Suprapubic skin (tissue), 4 donors: Measurements from ENCODE around the gene COA8. TPM values are rescaled to one million over a fixed set of nuclear protein-coding genes. Genes with fewer than 3 reads are reported as not detected.

ENCODE experiments used
- DNase-seq, 2 donors: peaks; one replicate each; pipeline ENCODE4 v3.0.0-alpha.2; 2019; ENCODE audit warnings: low spot score in 2 of 2
- H3K27ac ChIP-seq: fragments of 200-600 bp; sonication (generic); one replicate; pipeline ENCODE4 v1.5.1; 2019
- H3K27me3 ChIP-seq: fragments of 200-600 bp; sonication (generic); one replicate; pipeline ENCODE4 v1.5.1; 2019
- H3K36me3 ChIP-seq: fragments of 200-600 bp; sonication (generic); one replicate; pipeline ENCODE4 v1.5.1; 2019
- H3K4me1 ChIP-seq: fragments of 200-600 bp; sonication (generic); one replicate; pipeline ENCODE4 v1.5.1; 2019
- H3K4me3 ChIP-seq: fragments of 200-600 bp; sonication (generic); one replicate; pipeline ENCODE4 v1.5.1; 2019; ENCODE audit warnings: mild to moderate bottlenecking
- H3K9me3 ChIP-seq: fragments of 200-600 bp; sonication (generic); one replicate; pipeline ENCODE4 v1.5.1; 2019
- EP300 ChIP-seq: sonication (generic); formaldehyde crosslinking; IDR thresholded peaks from one replicate; pipeline ENCODE4 v1.6.1; 2017; ENCODE audit warnings: antibody characterized with exemption
- POLR2A ChIP-seq, 2 donors: fragments of 450-650 bp; IDR thresholded peaks; one replicate each; pipeline ENCODE4 v1.6.1; 2017; ENCODE audit warnings: antibody characterized with exemption in 2 of 2, mild to moderate bottlenecking in 2 of 2, moderate library complexity in 2 of 2
- POLR2AphosphoS5 ChIP-seq, 3 donors: sonication (generic); formaldehyde crosslinking; IDR thresholded peaks; one replicate each; pipeline ENCODE4 v1.6.1; 2017; ENCODE audit warnings: antibody characterized with exemption in 3 of 3
- WGBS: methylation state at CpG from one replicate; pipeline ENCODE4 v1.1.5; 2018; 5-methylcytosine and 5-hydroxymethylcytosine counted together
- total RNA-seq, 4 donors: library from RNA; depleted of rRNA; stranded (reverse); fragments of >200 nt; gene quantifications; one replicate each; pipeline ENCODE4 v1.1.0, GENCODE V29; 2016
- TF ChIP-seq, protein P1 (sequence below), 2 donors: fragments of 200-600 bp in 1 of 2; fragments of 450-650 bp in 1 of 2; sonication (generic) in 1 of 2; IDR thresholded peaks; one replicate each; pipeline ENCODE4 v1.5.1; 2016 to 2019; ENCODE audit warnings: antibody characterized with exemption in 2 of 2, mild to moderate bottlenecking in 1 of 2, moderate library complexity in 1 of 2

COA8 gene
- total RNA-seq, 4 donors from 2014 or later = 17.1 to 30.3 (median 21.9) TPM

DNA sequence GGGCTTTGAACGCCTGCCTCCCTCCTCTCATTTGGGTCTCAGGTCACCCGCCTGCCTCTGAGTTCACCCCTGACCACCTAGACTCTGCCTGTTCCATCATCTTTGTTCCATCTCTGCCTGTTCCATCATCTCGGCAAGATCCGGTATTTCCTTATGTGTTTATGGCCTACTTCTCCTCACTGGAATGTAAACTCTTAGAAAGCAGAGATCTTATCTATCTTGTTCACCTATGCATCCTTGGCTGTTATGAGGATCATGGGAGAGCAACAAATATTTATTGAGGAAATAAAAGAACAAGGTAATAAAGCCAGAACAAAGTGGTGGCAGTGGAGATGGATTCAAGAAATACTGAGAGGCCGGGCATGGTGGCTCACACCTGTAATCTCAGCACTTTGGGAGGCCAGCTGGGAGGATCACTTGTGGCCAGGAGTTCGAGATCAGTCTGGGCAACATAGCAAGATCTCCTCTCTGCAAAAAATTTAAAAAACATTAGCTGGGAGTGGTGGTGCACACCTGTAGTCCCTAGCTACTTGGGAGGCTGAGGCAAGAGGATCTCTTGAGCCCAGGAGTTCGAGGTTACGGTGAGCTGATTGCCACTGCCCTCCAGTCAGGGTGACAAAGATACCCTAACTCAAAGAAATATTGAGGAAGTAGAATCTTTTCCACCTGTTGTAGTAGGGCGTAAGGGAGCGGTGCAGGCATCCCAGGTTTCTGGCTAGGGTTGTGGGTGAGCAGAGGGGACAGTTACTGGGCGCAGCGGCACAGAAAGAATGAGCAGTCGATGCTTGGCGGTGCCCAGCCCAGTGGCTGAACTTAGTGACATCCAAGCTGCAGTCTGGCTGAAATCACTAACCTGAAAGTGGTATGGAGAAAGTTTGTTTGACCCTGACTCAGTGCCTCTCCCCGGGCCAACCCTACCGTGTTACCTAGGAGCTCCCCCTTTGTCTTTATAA, 64.6 kb downstream of the COA8 start:
- WGBS = 80% methylated on average over 16 of the region's 16 CpGs
- DNase-seq = no peak
- peaks cover 55% of the 10 kb centered on the region for H3K4me1 ChIP-seq

DNA sequence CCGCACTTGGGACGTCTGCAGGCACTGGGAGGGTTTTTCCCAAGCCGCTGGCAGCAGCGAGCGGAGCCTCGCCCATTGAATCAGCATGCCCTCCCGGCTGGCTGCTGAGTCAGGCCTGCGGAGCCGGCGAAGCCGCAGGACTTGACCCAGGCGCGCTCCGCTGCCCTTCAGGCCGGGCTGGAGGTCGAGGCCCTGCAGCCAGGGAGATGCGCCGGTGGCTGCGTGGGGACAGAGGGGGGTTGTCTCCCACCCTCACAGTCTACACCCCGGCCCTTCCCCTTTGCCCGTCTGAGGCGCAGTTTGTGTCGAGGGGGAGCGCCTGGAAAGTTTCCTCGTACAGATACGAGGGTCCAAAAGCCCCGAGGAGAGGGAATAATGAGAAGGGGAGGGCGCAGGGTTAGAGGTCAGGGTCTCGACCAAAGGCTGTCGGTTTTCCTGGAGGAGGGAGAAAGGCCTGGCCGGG, 65.5 kb downstream of the COA8 start:
- Histone ChIP-seq H3K27me3 (no peaks in the 10 kb centered on the region), H3K27ac (peak overlapping the region; percentile 99), H3K4me1 (peaks cover 59% of the 10 kb centered on the region), H3K4me3 (peak overlapping the region; percentile 100), H3K9me3 (no peaks in the 10 kb centered on the region), H3K36me3 (peaks cover 7% of the 10 kb centered on the region)
- 2% methylated on average over 16 of the region's 31 CpGs for WGBS
- DNase-seq = peak; percentile 88 to 90
- TF ChIP-seq, protein P1, sequence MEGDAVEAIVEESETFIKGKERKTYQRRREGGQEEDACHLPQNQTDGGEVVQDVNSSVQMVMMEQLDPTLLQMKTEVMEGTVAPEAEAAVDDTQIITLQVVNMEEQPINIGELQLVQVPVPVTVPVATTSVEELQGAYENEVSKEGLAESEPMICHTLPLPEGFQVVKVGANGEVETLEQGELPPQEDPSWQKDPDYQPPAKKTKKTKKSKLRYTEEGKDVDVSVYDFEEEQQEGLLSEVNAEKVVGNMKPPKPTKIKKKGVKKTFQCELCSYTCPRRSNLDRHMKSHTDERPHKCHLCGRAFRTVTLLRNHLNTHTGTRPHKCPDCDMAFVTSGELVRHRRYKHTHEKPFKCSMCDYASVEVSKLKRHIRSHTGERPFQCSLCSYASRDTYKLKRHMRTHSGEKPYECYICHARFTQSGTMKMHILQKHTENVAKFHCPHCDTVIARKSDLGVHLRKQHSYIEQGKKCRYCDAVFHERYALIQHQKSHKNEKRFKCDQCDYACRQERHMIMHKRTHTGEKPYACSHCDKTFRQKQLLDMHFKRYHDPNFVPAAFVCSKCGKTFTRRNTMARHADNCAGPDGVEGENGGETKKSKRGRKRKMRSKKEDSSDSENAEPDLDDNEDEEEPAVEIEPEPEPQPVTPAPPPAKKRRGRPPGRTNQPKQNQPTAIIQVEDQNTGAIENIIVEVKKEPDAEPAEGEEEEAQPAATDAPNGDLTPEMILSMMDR (IDR thresholded peaks at IDR 0.05) = no peak
- peak in 1 of 2 donors; percentile 61 for TF ChIP-seq POLR2A (IDR thresholded peaks at IDR 0.05)
- TF ChIP-seq POLR2AphosphoS5 (IDR thresholded peaks at IDR 0.05) = peak in 2 of 3 donors; percentile 51 to 72
- no peak for TF ChIP-seq EP300

More for the DNA sequence above, 64.6 kb downstream of the COA8 start:
- no peaks in the 10 kb centered on the region for H3K27me3 ChIP-seq
- H3K36me3 ChIP-seq = no peaks in the 10 kb centered on the region
- peak overlapping the region; percentile 99 for H3K27ac ChIP-seq
- peak overlapping the region; percentile 100 for H3K4me3 ChIP-seq
- H3K9me3 ChIP-seq = no peaks in the 10 kb centered on the region
- no peak for TF ChIP-seq EP300

DNA sequence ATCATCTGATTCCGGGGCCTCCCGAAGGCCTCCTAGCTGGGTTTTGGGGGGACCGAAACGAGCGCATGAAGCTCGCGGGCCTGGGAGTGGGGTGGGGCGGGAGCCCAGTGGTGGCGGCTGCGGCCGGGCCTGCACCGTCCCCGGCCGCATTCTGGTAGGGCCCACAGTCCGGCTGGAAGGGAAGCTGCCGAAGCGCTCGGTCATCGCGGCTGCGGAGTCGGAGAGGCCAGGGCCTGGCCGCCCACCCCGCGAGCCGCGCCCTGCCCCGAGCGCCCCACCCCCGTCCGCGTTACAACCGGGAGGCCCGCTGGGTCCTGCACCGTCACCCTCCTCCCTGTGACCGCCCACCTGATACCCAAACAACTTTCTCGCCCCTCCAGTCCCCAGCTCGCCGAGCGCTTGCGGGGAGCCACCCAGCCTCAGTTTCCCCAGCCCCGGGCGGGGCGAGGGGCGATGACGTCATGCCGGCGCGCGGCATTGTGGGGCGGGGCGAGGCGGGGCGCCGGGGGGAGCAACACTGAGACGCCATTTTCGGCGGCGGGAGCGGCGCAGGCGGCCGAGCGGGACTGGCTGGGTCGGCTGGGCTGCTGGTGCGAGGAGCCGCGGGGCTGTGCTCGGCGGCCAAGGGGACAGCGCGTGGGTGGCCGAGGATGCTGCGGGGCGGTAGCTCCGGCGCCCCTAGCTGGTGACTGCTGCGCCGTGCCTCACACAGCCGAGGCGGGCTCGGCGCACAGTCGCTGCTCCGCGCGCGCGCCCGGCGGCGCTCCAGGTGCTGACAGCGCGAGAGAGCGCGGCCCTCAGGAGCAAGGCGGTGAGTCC, 66.1 kb downstream of the COA8 start, which contains the start of gene KLC1:
Gene KLC1 (plus strand): TSS at position 528 of the 819 bp plus-strand sequence. CDS start 25,354 bp downstream, outside the sequence.
- peaks cover 65% of the 10 kb centered on the region for H3K4me1 ChIP-seq
- no peaks in the 10 kb centered on the region for H3K9me3 ChIP-seq
- peak within 1 kb of the TSS; percentile 99 for H3K27ac ChIP-seq
- peak within 1 kb of the TSS; percentile 100 for H3K4me3 ChIP-seq
- peaks cover 7% of the 10 kb centered on the region for H3K36me3 ChIP-seq
- DNase-seq = peak; percentile 88 to 90
- WGBS = under 1% methylated on average over 29 of the region's 97 CpGs
- H3K27me3 ChIP-seq = no peaks in the 10 kb centered on the region
- TF ChIP-seq POLR2AphosphoS5 (IDR thresholded peaks at IDR 0.05) (peak; percentile 52 to 83 (median 63)), POLR2A (IDR thresholded peaks at IDR 0.05) (peak in 1 of 2 donors; percentile 81)
- TF ChIP-seq, protein P1 (IDR thresholded peaks at IDR 0.05) = no peak

DNA sequence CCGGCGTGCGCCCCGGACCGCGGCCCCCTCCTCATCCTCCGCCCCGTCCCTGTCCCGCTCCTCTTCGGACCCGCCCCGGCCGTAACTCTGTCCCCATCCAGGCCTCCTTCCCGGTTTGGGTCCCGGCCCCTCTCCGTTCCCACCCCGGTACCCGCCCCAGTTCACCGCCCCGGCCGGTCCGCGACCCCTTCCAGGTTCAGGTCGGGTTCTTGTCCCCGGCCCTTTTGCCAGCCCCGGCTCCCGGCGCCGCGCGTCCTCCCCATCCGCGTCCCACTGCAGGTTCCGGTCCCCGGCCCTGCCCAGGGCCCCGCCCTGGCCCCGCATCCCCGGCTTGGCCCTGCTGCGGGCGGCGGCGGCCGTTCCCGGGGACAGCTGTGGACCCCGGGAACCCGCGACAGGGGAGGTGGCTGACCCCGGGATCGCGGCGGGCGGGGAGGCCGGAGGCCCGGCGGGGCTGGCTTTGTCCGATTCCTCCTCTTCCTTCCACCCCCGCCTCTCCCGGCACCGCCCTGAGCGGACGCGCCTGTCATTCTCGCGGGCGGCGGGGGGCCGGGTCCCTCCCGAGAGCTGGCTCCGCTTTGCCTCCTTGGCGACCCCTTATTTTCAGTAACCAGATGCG, 66.9 kb downstream of the COA8 start:
- H3K27me3 ChIP-seq = no peaks in the 10 kb centered on the region
- H3K4me1 ChIP-seq = peaks cover 64% of the 10 kb centered on the region
- peak overlapping the region; percentile 100 for H3K4me3 ChIP-seq
- H3K36me3 ChIP-seq = peaks cover 7% of the 10 kb centered on the region
- H3K9me3 ChIP-seq = no peaks in the 10 kb centered on the region
- DNase-seq = peak; percentile 80 to 82
- peak in 1 of 2 donors; percentile 23 for TF ChIP-seq POLR2A (IDR thresholded peaks at IDR 0.05)
- TF ChIP-seq POLR2AphosphoS5 (IDR thresholded peaks at IDR 0.05) = no peak
- WGBS = 3% methylated on average over 33 of the region's 71 CpGs
- H3K27ac ChIP-seq = peak overlapping the region; percentile 99

DNA sequence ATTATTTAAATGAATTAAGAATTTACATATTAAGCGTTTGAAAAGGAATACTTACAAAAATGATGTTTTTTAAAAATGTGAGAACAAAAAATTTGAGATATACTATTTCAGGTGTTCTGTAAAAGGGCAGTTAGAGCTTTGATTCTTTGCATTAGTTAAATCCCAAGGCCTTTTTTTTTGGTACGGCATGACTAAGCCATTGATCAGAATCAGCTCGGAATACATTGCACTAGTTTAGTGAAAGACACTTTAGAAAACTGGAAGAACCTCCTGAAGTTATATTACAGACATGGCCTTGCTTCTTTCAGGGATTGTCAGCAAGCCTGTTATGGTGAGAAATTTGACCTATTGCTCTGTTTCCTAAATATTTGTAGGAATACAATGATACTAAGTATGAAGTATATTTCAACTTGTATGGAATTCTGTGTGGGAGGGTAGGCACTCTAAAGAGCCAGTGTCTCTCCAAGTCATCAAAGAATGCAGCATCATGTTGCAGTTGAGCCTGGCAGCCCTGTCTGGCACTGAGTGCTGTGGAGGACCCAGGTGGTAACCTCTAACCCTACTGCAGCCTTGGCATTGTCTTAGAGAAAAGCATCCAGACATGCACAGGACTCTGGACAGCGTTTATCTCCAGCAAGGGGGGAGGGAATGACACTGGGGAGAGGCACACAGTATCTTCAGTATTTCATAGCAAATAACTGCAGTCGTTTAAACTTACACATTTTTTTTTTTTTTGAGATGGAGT, 67.8 kb downstream of the COA8 start:
- H3K9me3 ChIP-seq = no peaks in the 10 kb centered on the region
- no peaks in the 10 kb centered on the region for H3K27me3 ChIP-seq
- peak overlapping the region; percentile 100 for H3K4me3 ChIP-seq
- H3K27ac ChIP-seq = peak overlapping the region; percentile 99
- no peak for TF ChIP-seq EP300
- peaks cover 61% of the 10 kb centered on the region for H3K4me1 ChIP-seq
- peaks cover 7% of the 10 kb centered on the region for H3K36me3 ChIP-seq
- no peak for DNase-seq
- 11% methylated on average over 5 of the region's 5 CpGs for WGBS

DNA sequence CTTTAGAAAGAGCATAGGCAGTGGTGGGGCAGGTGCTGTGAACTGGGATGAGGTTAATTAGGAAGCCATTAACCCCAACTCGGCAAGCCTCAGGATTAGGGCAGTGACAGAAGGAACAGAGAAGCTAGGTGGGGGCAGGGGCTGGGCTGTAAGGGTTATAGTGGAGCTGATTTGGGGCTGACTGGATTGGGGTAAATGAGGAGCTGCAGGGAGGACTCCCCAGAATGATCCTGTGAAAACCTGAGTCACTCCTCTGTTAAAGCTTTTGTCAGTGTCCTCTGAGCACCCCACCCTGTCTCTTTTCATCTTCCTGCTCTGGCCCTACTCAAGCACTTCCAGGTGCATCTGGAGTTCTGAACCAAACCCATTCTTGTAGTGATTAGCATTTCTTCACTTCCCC, 70.6 kb downstream of the COA8 start:
- Histone ChIP-seq H3K4me1 (peaks cover 57% of the 10 kb centered on the region), H3K9me3 (no peaks in the 10 kb centered on the region), H3K4me3 (no peak overlapping the region), H3K36me3 (peaks cover 7% of the 10 kb centered on the region), H3K27me3 (no peaks in the 10 kb centered on the region), H3K27ac (no peak overlapping the region)
- no peak for DNase-seq
- TF ChIP-seq, protein P1 (IDR thresholded peaks at IDR 0.05) = no peak
- no peak for TF ChIP-seq POLR2A (IDR thresholded peaks at IDR 0.05)
- TF ChIP-seq EP300 = no peak
- no peak for TF ChIP-seq POLR2AphosphoS5 (IDR thresholded peaks at IDR 0.05)
- WGBS = 50% methylated on average over 1 of the region's 1 CpG
